CD4-positive, alpha-beta T cell treated with Interleukin-15 for 4 hours (primary cell): ENCODE measurements around the gene KCNJ16.

Experiments used
- DNase-seq: peaks from one replicate; pipeline ENCODE4 v3.0.0-alpha.2; 2020; ENCODE audit warnings: low spot score

Gene KCNJ16

GRCh38 chr17:70128727-70129238 lies 53.8 kb downstream of the KCNJ16 start:
- DNase-seq, result no peak

DNA sequence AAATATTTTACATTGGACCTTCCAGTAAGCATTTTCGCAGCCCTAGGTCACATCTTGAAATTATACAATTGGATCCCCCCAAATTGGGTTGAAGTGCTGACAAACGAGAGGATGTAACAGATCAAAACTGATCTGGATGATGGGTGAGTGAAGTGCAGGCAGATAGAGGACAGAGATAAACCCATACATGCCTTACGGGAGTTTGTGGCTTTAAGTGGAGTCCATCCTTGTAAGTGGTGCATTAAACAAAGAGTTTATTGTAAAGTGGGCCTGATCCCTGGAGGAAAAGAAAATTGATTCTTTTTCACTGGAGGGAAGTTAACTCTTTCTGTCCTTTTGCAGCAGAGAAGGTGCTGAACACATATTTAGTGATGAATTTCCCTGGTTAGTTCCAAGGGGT lies 55.3 kb downstream of the KCNJ16 start:
- DNase-seq, result no peak

DNA sequence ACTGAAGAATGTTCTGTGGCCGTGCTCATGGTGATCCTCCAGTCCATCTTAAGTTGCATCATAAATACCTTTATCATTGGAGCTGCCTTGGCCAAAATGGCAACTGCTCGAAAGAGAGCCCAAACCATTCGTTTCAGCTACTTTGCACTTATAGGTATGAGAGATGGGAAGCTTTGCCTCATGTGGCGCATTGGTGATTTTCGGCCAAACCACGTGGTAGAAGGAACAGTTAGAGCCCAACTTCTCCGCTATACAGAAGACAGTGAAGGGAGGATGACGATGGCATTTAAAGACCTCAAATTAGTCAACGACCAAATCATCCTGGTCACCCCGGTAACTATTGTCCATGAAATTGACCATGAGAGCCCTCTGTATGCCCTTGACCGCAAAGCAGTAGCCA lies 57.5 kb downstream of the KCNJ16 start:
- no peak for DNase-seq

- no peak for DNase-seq
Measured at GRCh38 chr17:70134042-70134441, 59.0 kb downstream of the KCNJ16 start.

DNA sequence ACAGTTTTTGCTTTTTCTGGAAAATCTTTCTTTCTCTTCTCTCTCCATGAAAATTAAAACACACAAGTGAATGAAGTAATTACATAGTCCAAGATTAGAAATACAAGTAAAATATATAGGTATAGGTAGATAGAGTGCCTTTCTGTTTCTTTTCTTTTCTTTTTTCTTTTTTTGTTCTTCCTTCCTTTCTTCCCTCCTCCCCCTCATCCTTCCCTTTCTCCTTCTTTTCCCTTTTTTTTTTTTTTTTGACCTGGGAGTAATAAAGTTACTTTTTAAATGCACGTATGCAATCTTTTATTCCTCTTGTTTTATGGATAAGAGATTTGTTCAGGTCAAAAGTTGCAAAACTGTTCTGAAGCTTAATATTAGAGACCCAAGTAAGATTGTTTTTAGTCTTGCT lies 59.8 kb downstream of the KCNJ16 start:
- DNase-seq, result no peak

DNA sequence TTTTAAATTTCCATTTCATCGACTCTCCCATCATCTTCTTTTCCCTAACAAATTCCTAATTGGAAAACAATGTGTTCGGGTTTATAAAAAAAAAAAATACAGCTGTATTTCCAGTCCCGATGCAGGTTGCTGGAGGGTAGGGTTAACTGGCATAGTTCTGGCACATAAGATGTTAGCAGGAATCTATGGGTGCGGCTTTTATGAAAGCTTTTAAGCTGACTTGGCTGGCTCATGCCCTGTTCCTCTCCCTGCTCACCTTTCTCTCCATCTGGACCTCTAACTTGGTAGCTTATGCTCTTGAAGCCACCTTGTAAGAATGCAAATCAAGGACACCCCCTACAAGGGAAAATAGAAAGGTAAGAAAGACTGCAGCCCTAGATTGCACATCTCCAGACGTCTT lies 61.1 kb downstream of the KCNJ16 start:
- no peak for DNase-seq

- DNase-seq, result no peak
Measured at GRCh38 chr17:70137451-70138230, 62.6 kb downstream of the KCNJ16 start.

- DNase-seq, result no peak
Measured at GRCh38 chr17:70138291-70138865, 63.4 kb downstream of the KCNJ16 start.

DNA sequence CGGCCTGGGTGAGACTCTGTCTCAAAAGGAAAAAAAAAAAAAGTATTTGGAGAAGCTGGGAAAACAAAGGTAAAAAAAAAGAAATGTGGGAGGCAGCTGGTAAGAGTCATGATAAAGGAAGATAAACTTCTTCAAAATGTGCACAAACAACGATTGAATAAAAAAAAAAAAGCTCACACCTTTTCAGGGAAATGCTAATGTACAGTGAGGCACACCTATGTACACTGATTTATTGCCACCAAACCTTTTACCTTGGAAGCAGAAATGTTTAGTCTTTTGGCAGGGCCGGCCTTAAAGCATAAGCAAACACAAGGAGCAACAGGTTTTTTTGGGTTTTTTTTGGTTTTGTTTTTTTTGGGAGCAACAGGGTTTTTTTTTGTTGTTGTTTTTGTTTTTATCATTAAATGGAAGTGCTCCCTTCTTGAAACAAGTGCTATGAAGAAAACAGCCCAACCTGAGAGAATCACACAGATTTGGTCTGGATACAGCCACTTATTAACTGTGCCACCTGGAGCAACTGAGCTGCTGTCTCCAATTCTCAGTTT lies 64.5 kb downstream of the KCNJ16 start:
- no peak for DNase-seq

DNA sequence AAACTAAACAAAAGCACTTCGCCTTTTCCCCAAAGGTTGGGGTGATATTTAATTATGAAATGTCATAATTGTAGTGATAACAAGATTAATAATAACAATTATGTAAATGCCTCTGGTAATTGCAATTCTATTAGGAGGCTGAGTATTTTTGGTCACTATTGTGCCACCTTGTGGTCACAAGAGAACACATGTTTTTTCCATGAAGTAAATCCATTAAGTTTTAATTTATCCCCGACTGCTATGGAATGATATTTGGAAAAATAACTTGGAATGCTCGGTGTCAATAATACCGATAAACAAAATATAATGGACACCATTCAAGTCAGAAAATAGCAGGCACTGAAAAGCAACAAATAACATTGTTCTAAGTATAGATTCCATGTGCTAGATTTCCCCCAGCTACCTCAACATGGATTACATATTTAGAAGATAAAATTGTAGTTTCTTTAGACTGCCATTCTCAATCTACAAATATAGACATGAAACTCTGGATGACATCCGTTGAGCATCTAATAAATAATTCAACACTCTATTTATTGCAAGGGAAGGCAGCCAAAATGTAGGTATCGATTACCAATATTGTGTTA lies 69.3 kb downstream of the KCNJ16 start:
- DNase-seq, result no peak

DNA sequence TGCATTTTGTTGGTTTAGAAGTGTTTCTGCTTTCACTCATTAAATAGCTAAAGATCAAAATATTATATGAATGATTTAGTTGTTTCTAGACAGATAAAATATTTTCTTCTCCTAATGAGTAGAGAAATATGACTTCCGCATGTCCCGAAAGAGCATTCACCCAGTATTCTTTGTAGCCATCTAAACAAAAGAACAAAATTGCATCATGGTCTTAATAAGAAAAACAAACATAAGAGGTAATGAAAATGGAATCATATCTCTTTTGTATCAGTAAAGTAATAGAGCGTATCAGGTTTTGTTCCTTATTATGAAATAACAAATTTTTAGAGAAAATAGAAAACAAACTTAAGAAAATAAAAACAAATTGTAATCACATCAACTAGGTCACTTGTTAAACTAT lies 78.2 kb downstream of the KCNJ16 start:
- no peak for DNase-seq

GRCh38 chr17:70157151-70157550 lies 82.1 kb downstream of the KCNJ16 start:
- DNase-seq, result no peak

- no peak for DNase-seq
Measured at GRCh38 chr17:70158180-70158579, 83.2 kb downstream of the KCNJ16 start.

DNA sequence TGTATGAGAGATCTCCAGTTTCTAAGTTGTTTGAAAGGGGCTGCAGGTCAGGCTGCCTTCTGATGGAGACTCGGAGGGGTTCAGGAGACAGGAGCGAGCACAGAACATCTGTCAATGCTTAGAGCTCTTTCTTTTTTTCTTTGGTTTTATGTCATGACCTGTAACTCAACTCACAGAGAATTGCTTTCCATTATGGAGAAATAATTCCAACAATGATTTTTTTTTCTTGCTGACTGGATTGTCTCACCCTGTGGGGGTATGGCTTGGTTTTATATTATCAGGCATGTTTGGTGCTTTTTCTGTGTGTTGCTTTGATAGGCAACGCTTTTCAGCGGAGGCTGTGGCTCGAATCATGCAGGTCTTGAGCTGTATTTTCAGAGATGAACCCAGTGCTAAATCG lies 83.6 kb downstream of the KCNJ16 start:
- no peak for DNase-seq

- no peak for DNase-seq
Measured at GRCh38 chr17:70159980-70160379, 85.0 kb downstream of the KCNJ16 start.

DNA sequence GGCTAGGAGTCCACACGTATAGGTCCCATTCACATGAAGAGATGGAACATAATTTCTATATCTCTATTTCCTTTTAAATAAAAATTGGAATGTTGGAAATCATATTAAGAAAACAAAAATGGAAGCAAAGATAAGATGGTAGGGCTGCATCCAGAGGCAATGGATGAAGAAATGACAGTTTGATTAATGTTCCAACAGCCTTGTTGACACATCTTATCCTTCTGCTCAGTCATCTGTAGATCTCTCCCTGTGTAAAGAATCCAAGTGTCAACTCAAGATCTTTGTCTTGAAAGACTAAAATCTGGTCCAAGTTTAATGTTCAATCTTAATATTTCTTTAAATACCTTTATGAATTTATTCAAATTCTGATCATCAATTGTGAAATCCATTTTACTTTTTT lies 86.5 kb downstream of the KCNJ16 start:
- DNase-seq, result no peak

DNA sequence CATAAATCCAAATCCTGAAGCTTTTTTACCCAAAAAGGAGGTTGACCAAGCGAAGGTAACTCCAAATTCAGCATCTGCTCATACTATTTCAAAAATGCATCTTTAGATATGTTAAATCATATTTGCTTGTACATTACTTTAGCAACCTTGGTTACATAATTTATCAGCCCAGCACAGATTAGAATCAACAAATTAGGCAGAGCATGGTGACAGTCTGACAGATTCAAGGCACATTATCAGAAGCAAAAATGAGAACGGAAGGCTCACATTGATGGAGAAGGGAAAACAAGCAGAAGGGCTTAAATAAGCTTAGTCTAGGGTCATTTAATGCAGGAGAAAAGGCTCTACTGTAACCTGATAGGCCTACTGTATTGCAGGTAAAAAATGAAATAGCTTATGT lies 90.4 kb downstream of the KCNJ16 start:
- no peak for DNase-seq

DNA sequence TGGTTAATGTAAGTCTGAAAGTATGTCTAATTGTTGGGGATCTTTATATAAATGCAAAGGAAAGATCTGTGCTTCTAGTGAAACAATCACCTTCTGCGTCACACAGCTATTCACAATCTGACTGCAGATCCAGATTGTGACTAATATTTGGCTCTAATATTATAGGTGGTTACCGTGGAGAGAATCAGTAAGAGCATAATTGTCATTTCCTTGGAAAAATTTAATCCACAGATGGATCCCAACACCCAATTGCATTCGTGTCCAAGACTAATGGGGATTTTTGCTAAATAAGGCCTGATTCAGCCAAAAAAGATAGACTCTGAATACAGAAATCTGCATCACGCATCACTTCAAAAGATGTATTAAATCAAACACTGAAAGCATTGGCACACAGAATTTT lies 91.6 kb downstream of the KCNJ16 start:
- no peak for DNase-seq

DNA sequence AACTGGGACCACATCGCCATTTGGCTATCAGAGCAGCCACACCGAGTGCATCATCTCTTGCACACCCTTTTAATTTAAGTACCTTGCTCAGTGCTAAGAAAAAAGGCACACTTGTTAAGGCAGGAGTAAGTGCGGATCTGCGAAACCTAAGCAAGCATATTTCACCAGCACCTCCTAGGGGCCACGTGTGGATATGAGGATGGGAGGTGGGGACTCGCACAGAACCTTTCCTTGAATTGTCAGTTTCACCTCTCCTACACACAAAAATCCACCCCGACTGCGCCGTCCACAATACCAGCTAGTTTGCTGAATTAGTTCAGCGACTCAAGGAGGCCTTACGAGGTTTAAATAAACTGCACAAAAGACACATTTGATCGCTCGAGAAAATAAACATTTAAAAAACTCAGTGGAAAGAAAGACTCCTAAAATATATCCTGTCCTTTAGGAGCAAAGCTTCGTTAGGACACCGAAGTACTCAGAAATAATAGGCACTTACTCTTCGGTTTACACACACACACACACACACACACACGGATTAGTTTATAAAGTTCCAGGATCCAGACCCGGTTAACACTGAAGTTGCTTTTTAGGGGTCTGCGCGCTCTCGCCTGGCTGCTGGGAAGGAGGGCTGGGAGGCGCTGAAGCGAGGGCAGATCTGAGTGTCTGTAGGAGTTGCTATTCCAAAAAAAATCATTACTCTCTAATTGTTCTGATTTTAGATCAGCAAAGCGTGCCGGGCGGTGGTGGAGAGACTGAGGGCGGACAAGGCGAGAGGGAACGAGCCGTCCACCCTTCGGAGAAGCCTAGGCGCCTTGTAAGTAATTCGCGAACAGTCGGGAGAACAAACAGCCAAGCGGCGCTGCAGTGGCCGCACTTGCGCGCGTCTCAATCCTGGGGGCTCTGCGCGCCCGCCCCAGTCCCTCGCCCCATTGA lies 93.3 kb downstream of the KCNJ16 start:
- no peak for DNase-seq

- peak; percentile 14 for DNase-seq
Measured at GRCh38 chr17:70168977-70169708, 94.1 kb downstream of the KCNJ16 start, which contains the start of gene KCNJ2. KCNJ2 (plus strand) TSS chr17:70169532; CDS start chr17:70175040, 5,508 bp downstream.
